NCI-H345 treated with DMSO at 0.1 percent for 48 hours (cell line): ENCODE measurements around the gene TEX22.
"Not testable (repeated sequence)": the region's sequence is repeated elsewhere in the genome, so short reads cannot be mapped to it uniquely, and the experiment has no call there.

Experiments used
- DNase-seq: peaks from one replicate; lab custom pipeline; 2025; ENCODE audit not compliant: unreplicated experiment; lab: John Stamatoyannopoulos, UW

The TEX22 gene

GRCh38 chr14:105398044-105398725 lies at the start of gene TEX22:
Gene TEX22 (plus strand): TSS chr14:105398538. CDS start chr14:105399341, 803 bp downstream.
- peak; percentile 77 for DNase-seq

GRCh38 chr14:105348945-105349699 lies 49.2 kb upstream of the TEX22 start:
- DNase-seq, result no peak

- no peak for DNase-seq
Observed at GRCh38 chr14:105349992-105350391, 48.3 kb upstream of the TEX22 start.

GRCh38 chr14:105350450-105351244 lies 47.7 kb upstream of the TEX22 start:
- no peak for DNase-seq

GRCh38 chr14:105351410-105351809 lies 46.9 kb upstream of the TEX22 start:
- no peak for DNase-seq

GRCh38 chr14:105351920-105352851 lies 46.2 kb upstream of the TEX22 start:
- peak; percentile 71 for DNase-seq

- DNase-seq, result no peak
Observed at GRCh38 chr14:105353136-105353535, 45.2 kb upstream of the TEX22 start.

GRCh38 chr14:105354541-105354940 lies 43.8 kb upstream of the TEX22 start:
- no peak for DNase-seq

GRCh38 chr14:105355049-105355575 lies 43.2 kb upstream of the TEX22 start:
- no peak for DNase-seq

- no peak for DNase-seq
Observed at GRCh38 chr14:105355850-105356604, 42.3 kb upstream of the TEX22 start.

GRCh38 chr14:105356927-105357326 lies 41.4 kb upstream of the TEX22 start:
- no peak for DNase-seq

- no peak for DNase-seq
Observed at GRCh38 chr14:105357626-105358025, 40.7 kb upstream of the TEX22 start.

- DNase-seq, result no peak
Observed at GRCh38 chr14:105358140-105358846, 40.0 kb upstream of the TEX22 start.

GRCh38 chr14:105358943-105359342 lies 39.4 kb upstream of the TEX22 start:
- DNase-seq, result no peak

- not testable (repeated sequence) for DNase-seq
Observed at GRCh38 chr14:105361412-105361811, 36.9 kb upstream of the TEX22 start.

GRCh38 chr14:105363847-105364708 lies 34.3 kb upstream of the TEX22 start:
- DNase-seq, result no peak

GRCh38 chr14:105365101-105365500 lies 33.2 kb upstream of the TEX22 start:
- no peak for DNase-seq

- DNase-seq, result no peak
Observed at GRCh38 chr14:105365681-105366080, 32.7 kb upstream of the TEX22 start.
